Spinal cord (tissue), 10 donors: ENCODE data around the gene AFAP1. TPM values are rescaled to one million over a fixed set of nuclear protein-coding genes. Genes with fewer than 3 reads are reported as not detected.

ENCODE experiments used
- DNase-seq, 6 donors: peaks; one replicate each; pipeline versions ENCODE4 v3.0.0 to v3.0.0-alpha.2; 2013 to 2015; ENCODE audit warnings: low spot score in 6 of 6, low read depth in 4 of 6
- H3K27ac ChIP-seq: one replicate; pipeline ENCODE4 v1.5.1; 2013; ENCODE audit warnings: low read depth, low read length, control low read depth
- H3K27me3 ChIP-seq: one replicate; pipeline ENCODE4 v1.6.1; 2013; ENCODE audit warnings: low read length; ENCODE audit not compliant: control insufficient read depth, insufficient read depth
- H3K36me3 ChIP-seq: one replicate; pipeline ENCODE4 v1.6.1; 2013; ENCODE audit warnings: low read length; ENCODE audit not compliant: control insufficient read depth, insufficient read depth
- H3K4me1 ChIP-seq: one replicate; pipeline ENCODE4 v1.6.1; 2013; ENCODE audit warnings: low read length; ENCODE audit not compliant: control insufficient read depth, insufficient read depth
- H3K4me3 ChIP-seq: one replicate; pipeline ENCODE4 v1.5.1; 2013; ENCODE audit warnings: low read depth, low read length, control low read depth
- H3K9me3 ChIP-seq: one replicate; pipeline ENCODE4 v1.6.1; 2013; ENCODE audit warnings: low read length; ENCODE audit not compliant: control insufficient read depth, insufficient read depth
- WGBS: methylation state at CpG from one replicate; pipeline ENCODE4 v1.1.5; 2013; ENCODE audit warnings: missing lambda C conversion rate; ENCODE audit not compliant: insufficient coverage; 5-methylcytosine and 5-hydroxymethylcytosine counted together
- polyA plus RNA-seq, 2 donors: library from polyadenylated mRNA; unstranded; fragments of 120-200 nt; gene quantifications; one replicate each; pipeline ENCODE4 v1.2.1, GENCODE V29; 2013; ENCODE audit not compliant: insufficient read length in 2 of 2
- total RNA-seq, 2 donors: library from RNA; depleted of rRNA in 1 of 2; stranded (reverse); fragments of 120-200 nt in 1 of 2; fragments of >200 nt in 1 of 2; gene quantifications; one replicate each; pipeline versions ENCODE4 v1.2.3 to v1.2.4, GENCODE V29; 2013 to 2014
- donor health status: healthy.

The AFAP1 gene
- total and polyA plus RNA-seq, 4 donors, result 34.8 to 42.0 (median 36.3) TPM

DNA sequence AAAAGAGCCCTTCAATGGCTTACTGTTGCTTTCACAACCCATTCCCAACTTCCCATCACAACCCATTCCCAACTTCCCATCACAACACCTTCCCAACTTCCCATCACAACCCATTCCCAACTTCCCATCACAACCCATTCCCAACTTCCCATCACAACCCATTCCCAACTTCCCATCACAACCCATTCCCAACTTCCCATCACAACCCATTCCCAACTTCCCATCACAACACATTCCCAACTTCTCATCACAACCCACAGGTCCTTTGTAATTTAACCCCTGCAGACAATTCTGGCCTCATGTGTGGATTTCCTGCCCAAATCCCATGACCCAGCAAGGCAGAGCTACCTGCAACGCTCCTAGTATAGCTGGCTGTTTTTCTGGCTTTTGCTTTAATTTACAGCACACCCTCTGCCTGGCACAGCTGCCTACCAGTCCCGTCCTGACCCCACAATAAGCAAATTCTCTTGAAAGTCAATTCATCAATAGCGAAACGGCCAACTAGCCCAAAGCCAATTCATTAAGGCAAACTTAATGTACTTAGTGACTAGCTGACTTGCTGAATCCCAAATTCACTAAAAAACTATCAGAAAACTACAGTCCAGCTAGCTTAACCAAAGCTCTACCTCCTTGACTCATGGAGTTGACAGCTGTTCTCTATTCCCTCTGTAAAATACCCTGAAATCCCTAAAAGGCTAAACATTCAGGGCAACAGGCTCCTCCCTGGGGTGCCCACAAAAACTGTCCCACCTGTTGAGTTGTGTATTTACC is 75.6 kb downstream of the AFAP1 start:
- peak in 1 of 6 donors; percentile 48 for DNase-seq
- peaks cover 20% of the 10 kb centered on the region for H3K4me1 ChIP-seq
- H3K9me3 ChIP-seq, result no peaks in the 10 kb centered on the region
- peaks cover 25% of the 10 kb centered on the region for H3K36me3 ChIP-seq
- H3K27me3 ChIP-seq, result no peaks in the 10 kb centered on the region
- H3K27ac ChIP-seq, result no peak overlapping the region
- WGBS, result 75% methylated on average over 4 of the region's 4 CpGs
- H3K4me3 ChIP-seq, result no peak overlapping the region

GRCh38 chr4:7862561-7863192 is 77.0 kb downstream of the AFAP1 start:
- no peaks in the 10 kb centered on the region for H3K27me3 ChIP-seq
- H3K36me3 ChIP-seq, result peaks cover 21% of the 10 kb centered on the region
- DNase-seq, result peak in 1 of 6 donors; percentile 35
- H3K27ac ChIP-seq, result peak overlapping the region; percentile 12
- no peak overlapping the region for H3K4me3 ChIP-seq
- 30% methylated on average over 8 of the region's 16 CpGs for WGBS
- H3K4me1 ChIP-seq, result peaks cover 23% of the 10 kb centered on the region
- no peaks in the 10 kb centered on the region for H3K9me3 ChIP-seq

DNA sequence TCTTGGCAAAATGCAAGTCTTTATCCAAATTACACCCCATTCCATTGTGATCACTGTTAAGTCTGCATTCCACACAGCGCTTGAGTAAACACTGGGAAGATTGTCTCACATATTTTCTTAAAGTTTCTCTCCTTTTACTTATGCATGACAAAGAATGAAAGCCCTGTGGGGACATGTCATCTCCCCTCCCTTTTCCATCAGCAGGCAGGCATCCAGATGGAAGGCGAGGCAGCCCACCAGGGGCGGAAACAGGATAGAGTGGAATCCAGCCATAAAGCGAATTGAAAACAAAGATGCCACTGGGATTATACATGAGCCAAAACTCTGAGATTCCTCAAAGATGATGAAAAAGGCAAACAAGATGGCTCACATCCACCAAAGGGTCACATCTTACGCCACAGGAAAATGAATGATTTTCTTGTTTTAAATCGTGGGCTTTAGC is 78.2 kb downstream of the AFAP1 start:
- peak in 2 of 6 donors; percentile 85 to 89 for DNase-seq
- H3K4me3 ChIP-seq, result no peak overlapping the region
- peaks cover 23% of the 10 kb centered on the region for H3K4me1 ChIP-seq
- no peaks in the 10 kb centered on the region for H3K27me3 ChIP-seq
- H3K9me3 ChIP-seq, result no peaks in the 10 kb centered on the region
- H3K27ac ChIP-seq, result peak overlapping the region; percentile 58
- WGBS, result 9% methylated on average over 6 of the region's 6 CpGs
- H3K36me3 ChIP-seq, result peaks cover 11% of the 10 kb centered on the region

DNA sequence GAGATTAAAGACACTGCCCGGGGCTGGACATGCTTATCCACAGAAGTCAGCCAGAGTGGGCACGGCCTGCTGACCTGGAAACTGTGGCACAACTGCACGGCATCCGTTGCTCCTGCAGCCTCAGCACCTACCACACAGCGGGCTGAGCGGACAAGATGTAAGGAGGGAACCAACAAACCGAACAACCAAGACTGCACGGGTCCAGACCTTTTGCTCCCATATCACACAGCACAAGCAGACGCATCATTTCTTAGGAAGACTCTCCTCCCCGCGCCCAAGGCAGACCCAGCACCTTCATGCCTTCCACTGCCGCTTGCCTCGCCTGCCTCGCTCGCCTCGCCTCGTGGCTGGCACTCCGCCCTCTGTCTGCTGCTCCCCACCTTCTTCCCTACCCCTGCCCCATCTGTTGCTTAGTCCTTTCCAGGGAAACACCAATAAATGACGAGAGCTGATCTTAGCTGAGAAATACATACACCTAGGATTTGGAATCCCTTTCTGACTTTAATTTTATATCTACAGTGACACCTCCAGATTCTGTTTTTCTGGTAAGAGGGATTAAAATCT is 79.0 kb downstream of the AFAP1 start:
- Histone ChIP-seq H3K9me3 (no peaks in the 10 kb centered on the region), H3K27ac (peak overlapping the region; percentile 58), H3K27me3 (no peaks in the 10 kb centered on the region), H3K4me3 (no peak overlapping the region), H3K4me1 (peaks cover 25% of the 10 kb centered on the region), H3K36me3 (peaks cover 7% of the 10 kb centered on the region)
- 74% methylated on average over 16 of the region's 19 CpGs for WGBS
- DNase-seq, result peak in 2 of 6 donors; percentile 56 to 85

DNA sequence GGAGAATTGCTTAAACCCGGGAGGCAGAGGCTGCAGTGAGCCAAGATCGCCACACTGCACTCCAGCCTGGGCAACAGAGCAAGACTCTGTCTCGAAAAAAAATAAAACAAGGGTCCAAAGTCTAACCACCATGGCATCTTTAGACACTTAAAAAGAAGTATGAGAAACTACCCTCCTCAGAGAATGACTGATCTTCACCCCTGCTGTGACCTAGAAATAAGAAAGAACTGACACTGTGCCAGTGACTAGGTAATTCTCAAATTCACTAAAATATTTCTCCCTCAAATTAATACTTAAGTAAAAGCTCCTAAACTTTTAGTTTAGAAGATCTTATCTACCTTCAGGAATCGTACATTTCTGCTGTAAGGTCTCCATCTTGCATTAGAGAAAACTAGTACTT is 80.3 kb downstream of the AFAP1 start:
- H3K27ac ChIP-seq, result no peak overlapping the region
- H3K4me1 ChIP-seq, result peaks cover 27% of the 10 kb centered on the region
- no peaks in the 10 kb centered on the region for H3K9me3 ChIP-seq
- 83% methylated on average over 1 of the region's 4 CpGs for WGBS
- DNase-seq, result no peak
- H3K36me3 ChIP-seq, result peaks cover 16% of the 10 kb centered on the region
- no peak overlapping the region for H3K4me3 ChIP-seq
- no peaks in the 10 kb centered on the region for H3K27me3 ChIP-seq

GRCh38 chr4:7858498-7858897 is 81.2 kb downstream of the AFAP1 start:
- peaks cover 22% of the 10 kb centered on the region for H3K36me3 ChIP-seq
- H3K27ac ChIP-seq, result no peak overlapping the region
- H3K27me3 ChIP-seq, result no peaks in the 10 kb centered on the region
- H3K4me3 ChIP-seq, result no peak overlapping the region
- peaks cover 31% of the 10 kb centered on the region for H3K4me1 ChIP-seq
- no peaks in the 10 kb centered on the region for H3K9me3 ChIP-seq
- no peak for DNase-seq
- 71% methylated on average over 4 of the region's 5 CpGs for WGBS

DNA sequence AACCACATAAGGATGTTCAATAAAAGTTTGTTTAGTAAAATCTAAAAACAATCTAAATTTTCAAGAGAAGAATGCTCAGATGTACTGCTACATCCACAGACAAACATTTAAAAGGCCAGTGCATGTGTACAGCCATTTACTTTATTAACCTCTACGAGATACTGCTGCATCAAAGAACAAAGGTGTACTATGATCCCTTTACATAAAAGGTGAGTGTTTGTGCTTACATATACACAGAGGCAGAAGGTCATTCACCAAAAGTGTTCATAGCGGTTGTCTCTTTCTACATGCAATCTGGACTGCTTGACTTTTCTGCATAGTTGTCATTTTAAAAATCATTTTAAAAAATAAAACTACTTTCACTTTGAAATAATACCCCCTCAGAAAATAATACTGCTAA is 81.7 kb downstream of the AFAP1 start:
- H3K27ac ChIP-seq, result no peak overlapping the region
- no peak overlapping the region for H3K4me3 ChIP-seq
- no peaks in the 10 kb centered on the region for H3K27me3 ChIP-seq
- WGBS, result no CpG with 5 or more reads among the region's 2 CpGs
- H3K9me3 ChIP-seq, result no peaks in the 10 kb centered on the region
- DNase-seq, result no peak
- H3K4me1 ChIP-seq, result peaks cover 33% of the 10 kb centered on the region
- H3K36me3 ChIP-seq, result peaks cover 27% of the 10 kb centered on the region

DNA sequence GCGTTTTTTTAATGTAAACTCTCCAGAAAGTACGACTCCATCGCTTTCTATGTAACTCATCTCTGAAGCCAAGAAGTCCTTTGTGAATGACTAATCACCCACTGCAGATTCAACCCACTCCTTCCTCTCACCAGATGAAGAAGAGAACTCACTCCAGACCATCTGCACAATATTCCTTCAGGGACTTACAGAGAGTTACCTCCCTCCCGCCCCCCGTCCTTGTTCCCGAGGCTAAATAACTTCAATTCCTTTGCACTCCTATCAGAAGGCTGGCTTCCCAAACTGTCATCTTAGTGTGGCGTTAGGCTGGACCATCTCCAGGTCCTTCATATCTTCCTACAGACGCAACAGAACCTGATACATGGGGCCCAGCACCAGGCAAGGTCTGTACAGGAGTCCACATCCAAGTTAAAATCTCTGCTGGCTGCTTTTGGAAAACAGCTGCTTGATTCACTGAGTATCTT is 82.4 kb downstream of the AFAP1 start:
- H3K27ac ChIP-seq, result peak overlapping the region; percentile 11
- no peaks in the 10 kb centered on the region for H3K27me3 ChIP-seq
- H3K9me3 ChIP-seq, result no peaks in the 10 kb centered on the region
- DNase-seq, result no peak
- peaks cover 27% of the 10 kb centered on the region for H3K36me3 ChIP-seq
- 48% methylated on average over 7 of the region's 8 CpGs for WGBS
- peaks cover 36% of the 10 kb centered on the region for H3K4me1 ChIP-seq
- H3K4me3 ChIP-seq, result no peak overlapping the region

DNA sequence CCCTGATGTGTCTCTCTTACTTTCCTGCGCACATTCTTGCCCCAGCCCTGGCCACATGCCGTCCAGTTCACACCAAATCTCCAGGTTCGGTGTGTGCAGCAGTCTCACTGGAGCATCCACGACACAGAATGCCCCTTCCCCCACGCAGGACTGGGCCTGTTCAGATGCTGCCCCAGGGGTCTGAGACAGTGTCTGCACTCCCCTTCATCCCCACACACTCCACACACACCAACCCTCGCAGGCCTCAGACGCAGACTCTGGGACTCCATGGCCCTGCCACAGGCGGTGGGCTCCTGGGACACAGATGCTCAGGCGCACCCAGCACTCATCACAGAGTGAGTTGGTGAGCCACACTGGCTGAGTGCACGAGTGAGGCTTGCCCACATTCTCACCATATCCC is 83.9 kb downstream of the AFAP1 start:
- Histone ChIP-seq H3K4me1 (peaks cover 31% of the 10 kb centered on the region), H3K27ac (no peak overlapping the region), H3K4me3 (no peak overlapping the region), H3K27me3 (no peaks in the 10 kb centered on the region), H3K36me3 (peaks cover 30% of the 10 kb centered on the region), H3K9me3 (no peaks in the 10 kb centered on the region)
- WGBS, result 94% methylated on average over 10 of the region's 10 CpGs
- no peak for DNase-seq
